VCaP (cell line): ENCODE data around the gene HIRA.
A peak's percentile ranks its signal among the peaks of the same experiment; 100 is the strongest.

Source experiments
- H3K27ac ChIP-seq: fragments of 450-650 bp; 2 replicates; pipeline ENCODE4 v1.5.1; 2017
- CTCF ChIP-seq: fragments of 450-650 bp; conservative IDR thresholded peaks from 2 replicates; pipeline ENCODE4 v1.5.1; 2017; ENCODE audit warnings: mild to moderate bottlenecking, moderate library complexity

Gene HIRA

GRCh38 chr22:19350947-19351346, 80.6 kb downstream of the HIRA start:
- no peak overlapping the region for H3K27ac ChIP-seq
- no peak for TF ChIP-seq CTCF

GRCh38 chr22:19350476-19350859, 81.1 kb downstream of the HIRA start:
- no peak for TF ChIP-seq CTCF
- no peak overlapping the region for H3K27ac ChIP-seq

- TF ChIP-seq CTCF: no peak
Observed at GRCh38 chr22:19349778-19350475, 81.6 kb downstream of the HIRA start.

GRCh38 chr22:19346677-19347265, 84.8 kb downstream of the HIRA start:
- no peak for TF ChIP-seq CTCF
- no peak overlapping the region for H3K27ac ChIP-seq

More at GRCh38 chr22:19349778-19350475, 81.6 kb downstream of the HIRA start:
- H3K27ac ChIP-seq: no peak overlapping the region

- no peak for TF ChIP-seq CTCF
- H3K27ac ChIP-seq: no peak overlapping the region
Observed at GRCh38 chr22:19344420-19344819, 87.1 kb downstream of the HIRA start.

- no peak overlapping the region for H3K27ac ChIP-seq
- TF ChIP-seq CTCF: no peak
Observed at GRCh38 chr22:19343470-19343869, 88.1 kb downstream of the HIRA start.

- H3K27ac ChIP-seq: peak overlapping the region; percentile 11; the same call in 1 of the 2 replicates
- TF ChIP-seq CTCF: no peak
Observed at GRCh38 chr22:19341500-19341899, 90.0 kb downstream of the HIRA start.
